Superior temporal gyrus (tissue), 1 donor: ENCODE measurements around the gene OTOP2.

Experiments
- DNase-seq: peaks from one replicate; pipeline ENCODE4 v3.0.0-alpha.2; 2016; ENCODE audit errors: extremely low spot score

The OTOP2 gene

DNA sequence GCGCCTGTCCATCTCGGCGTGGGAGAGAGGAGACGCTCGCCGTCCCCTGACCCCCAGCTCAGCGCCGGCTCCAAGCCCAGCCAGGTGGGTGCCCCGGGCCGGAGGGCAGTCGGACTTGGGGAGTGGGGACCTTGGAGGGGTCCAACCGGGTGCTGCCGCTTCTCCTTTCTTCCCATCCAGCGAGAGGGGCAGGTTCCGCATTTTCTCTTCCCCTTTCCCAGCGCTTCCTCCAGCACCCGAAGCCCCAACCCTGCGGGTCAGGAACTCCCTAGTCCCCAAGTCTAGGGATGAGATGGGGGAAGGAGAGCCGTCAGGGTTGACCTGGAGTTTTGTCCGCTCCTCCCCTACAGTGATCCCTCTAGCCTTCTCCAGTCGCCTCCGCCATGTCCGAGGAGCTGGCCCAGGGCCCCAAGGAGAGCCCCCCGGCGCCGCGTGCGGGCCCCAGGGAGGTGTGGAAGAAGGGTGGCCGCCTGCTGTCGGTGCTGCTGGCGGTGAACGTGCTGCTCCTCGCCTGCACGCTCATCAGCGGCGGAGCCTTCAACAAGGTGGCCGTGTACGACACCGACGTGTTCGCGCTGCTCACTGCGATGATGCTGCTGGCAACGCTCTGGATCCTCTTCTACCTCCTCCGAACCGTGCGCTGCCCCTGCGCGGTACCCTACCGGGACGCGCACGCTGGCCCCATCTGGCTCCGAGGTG, at the start of gene OTOP2:
OTOP2 (plus strand) TSS at position 24 of the 699 bp plus-strand sequence; CDS start at position 384, 360 bp downstream.
- DNase-seq, result no peak

GRCh38 chr17:74874615-74875037, 49.4 kb upstream of the OTOP2 start:
- no peak for DNase-seq

DNA sequence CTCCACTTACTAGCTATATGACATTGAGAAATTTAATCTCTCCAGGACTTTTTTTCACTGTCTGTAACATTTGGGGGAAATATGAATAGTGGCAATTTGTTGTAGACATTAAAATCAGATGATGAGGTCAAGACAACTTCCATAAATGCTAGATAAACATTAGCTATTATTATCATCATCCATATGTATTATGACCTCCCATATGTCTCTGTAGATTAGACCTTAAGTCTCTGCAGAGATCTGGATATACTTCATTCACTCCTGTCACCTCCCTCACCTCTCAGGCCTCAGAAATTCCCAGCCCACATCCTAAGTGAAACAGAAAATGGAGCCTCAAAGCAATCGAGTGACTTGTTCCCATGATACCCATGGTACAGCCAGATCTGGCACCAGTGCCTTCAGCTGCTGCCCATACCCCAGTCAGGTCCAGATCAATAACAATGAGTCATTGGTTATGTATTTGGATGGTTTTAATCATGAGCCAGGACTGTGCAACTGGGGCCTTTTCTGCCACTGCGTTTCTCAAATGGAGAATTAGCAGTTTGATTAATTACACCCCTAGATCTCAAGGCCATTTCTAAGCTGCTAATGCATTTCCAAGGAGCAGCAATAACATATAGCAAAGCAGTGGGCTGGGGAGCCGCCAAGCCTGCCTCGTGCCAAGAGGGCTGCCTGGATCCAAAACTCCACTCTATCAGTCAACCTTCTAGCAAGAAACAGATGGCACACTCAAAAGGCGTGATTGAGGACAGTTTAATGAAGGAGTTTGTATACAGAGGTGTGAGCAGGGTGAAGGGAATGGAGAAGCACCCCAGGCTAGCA, 48.7 kb upstream of the OTOP2 start:
- no peak for DNase-seq

DNA sequence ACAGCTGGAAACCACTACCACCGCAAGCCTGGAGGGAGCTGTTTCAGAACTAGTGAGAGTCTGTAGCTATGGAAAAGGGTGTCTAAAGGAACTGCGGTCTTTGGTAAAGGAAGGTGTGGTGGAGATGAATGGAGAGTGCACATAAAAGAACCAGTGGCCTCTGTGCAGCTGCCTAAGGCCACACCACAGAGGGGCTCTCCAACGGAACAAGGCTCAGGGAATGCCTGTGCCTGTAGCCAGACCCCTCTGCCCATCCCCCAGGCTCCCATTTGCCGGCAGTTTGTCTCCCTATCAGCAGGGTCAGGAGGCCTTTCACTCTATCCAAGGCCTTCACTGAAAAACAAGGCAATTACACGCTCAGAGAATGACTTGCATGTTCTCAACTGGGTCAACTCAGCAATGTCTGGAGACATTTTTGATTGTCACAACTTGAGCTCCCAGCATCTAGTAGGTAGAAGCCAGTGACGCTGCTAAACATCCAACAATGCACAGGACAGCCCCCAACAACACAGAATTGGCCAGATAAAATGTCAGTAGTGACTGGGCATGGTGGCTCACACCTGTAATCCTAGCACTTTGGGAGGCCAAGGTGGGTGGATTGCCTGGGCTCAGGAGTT, 48.0 kb upstream of the OTOP2 start:
- DNase-seq, result no peak

DNA sequence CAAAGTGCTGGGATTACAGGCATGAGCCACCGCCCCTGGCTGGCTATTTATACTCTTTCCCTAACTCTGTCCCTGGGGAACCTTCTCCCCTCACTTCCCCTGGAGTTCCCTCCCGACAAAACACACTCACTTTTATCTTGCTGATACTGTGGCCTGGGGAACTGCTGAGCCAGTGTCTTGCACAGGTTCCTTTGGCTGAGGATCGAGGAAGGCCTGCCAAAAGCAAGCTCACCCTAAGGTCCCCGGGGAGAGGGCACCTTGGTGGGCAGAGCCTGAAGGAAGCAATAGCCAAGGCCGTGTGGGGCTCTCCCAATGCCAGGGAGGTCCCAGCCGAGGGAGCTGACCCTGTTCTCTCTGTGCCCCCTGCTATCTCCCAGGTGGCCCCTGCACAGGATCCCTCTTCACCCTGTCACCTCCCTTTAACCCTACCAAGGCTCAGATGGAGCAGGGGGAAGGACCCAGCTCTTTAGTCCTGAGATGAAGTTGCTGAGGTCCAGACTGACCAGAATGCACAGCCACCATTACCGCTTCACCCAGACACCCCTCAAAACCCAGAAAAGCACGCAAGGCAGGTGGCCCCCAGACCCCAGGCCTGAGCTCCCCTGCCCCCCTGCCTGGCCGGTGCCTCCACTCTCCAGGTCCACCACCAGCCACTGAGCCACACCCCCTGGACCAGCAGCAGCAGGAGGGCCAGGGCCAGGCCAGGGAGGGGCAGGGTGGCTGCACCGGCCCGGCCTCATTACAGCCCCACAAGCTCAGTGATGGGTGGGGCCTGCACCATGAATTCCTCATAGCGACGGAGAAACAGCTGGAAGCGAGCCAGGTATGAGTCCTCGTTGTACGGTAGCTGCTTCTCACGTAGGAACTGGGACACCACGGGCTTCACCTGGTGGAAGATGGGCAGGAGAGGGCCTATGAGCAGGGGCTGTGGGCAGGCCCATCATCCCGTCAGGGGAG, 46.2 kb upstream of the OTOP2 start:
- DNase-seq, result no peak

DNA sequence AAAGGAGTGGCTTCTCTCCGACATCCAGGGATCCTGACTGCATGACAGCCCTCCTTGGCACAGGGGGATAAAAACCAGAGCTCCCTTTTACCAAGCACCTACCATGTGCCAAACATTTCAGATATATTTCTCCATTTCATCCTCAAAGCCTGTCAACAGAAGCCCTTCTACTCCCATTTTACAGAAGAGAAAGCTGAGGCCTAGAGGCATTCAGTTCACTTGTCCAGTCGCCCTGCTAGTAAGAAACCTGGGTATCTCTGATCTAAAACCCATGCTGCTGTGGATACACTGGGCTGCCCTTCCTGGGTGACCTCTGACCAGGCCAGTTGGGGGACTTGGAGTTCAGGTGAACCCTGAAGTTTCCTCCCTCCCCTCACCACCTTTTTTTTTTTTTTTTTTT, 45.4 kb upstream of the OTOP2 start:
- no peak for DNase-seq

- no peak for DNase-seq
Observed at GRCh38 chr17:74879308-74879707, 44.8 kb upstream of the OTOP2 start.

DNA sequence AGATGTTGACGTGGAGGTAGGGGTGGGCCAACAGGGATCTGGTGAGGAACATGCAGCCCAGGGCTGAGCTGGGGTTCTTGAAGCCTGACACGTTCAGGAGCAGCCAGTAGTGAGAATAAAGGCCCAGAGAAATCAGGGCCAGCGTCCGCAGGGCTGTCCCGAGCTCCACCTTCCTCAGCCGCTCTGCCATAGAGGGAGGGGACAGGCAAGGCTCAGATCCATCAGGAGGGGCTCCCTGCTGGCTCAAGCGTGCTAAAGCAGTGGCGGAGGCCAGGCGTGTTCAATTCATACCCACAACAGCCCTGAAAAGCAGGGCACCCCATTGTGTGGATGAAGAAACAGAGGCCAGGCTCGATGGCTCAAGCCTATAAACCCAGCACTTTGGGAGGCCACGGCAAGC, 43.0 kb upstream of the OTOP2 start:
- no peak for DNase-seq

DNA sequence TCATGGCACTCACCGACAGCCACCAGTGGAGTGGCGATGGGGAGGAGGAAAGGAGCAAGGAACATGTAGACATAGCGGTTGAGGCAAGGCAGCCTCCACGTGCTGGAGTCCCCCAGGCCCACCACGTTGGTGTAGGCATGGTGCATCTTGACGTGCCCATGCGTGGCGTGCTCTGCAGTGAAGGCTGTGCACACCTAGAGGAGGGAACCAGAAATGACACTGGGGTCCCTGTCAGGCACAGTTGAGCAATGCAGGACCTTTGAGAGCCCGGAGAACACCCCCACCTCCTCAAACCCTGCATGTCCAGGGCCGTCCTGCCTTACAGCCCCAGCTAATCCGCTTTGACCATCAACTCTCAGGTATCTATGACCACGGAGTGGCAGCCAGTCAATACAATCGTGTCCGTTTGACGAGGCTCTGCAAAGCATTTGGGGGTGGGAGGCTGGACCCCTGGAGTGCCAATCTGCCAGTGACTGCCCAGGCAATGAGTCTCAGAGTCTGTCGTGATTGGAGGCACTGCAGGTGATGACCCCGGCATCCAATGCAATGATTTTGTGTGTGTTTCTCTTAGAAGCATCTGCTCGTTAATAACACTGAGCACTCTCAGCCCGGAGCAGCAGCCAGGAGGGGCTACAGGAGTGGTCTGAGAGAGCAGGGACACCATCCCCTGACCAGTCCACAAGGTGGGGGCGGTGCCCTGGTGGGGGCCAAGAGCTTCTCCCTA, 41.4 kb upstream of the OTOP2 start:
- no peak for DNase-seq

DNA sequence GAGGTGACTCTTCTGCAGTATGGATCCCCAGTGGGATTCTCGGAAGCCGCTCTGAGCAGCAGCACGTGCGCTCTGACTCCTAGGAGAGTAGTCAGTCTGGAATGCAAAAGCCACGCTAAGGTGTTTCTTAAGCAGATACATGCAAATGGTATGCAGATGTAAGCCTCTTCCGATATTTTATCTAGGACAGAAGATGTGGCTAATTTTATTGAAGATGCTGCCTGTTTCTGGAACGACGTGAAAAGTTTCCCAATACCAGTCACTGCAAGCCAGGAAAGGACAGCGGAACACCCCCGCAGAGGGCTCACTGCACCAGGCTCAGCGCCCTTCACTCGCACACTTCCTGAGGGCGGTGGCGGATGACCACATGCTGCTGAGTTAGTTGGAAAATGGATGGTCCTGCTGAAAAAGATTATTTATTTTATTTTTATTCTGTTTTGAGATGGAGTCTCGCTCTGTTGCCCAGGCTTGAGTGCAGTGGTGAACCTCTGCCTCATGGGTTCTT, 40.8 kb upstream of the OTOP2 start:
- no peak for DNase-seq

DNA sequence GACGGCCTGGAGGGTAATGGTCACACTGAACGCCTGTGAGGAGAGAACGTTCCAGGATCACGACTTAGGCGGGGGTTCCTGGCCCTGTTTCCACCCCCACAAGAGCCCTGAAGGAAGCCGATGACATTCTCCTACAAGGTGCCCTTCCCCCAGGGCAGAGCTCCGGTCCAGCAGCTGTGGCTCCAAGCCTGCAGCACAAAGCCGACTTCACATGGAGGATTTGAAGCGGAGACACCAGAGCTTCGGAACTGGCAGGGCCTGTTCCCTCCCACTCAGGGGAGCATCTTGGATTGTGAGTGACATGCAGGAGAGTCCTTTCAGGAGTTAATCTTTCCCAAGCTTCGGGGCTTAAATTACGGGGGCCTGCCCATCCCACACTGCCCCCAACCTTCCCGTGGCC, 35.6 kb upstream of the OTOP2 start:
- no peak for DNase-seq

DNA sequence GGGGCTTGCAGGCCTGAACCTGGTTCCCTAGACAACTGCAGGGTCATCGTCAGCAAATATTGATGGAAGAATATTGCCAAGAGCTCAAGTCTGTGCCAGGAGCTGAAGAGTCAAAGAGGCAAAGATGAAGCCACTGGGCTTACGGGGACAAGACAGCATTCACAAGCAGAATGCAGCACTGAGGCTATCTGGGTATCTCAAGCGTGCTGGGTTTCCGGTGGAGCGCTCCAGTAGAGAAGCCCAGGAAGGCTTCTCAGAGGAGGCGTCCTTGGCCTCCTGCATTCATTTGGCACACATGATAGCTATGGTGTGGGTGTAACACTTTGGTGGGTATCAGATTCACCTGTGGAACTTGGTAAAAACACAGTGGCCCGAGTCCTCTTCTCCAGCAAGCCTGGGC, 33.5 kb upstream of the OTOP2 start:
- no peak for DNase-seq

GRCh38 chr17:74892013-74892841, 31.8 kb upstream of the OTOP2 start:
- no peak for DNase-seq

DNA sequence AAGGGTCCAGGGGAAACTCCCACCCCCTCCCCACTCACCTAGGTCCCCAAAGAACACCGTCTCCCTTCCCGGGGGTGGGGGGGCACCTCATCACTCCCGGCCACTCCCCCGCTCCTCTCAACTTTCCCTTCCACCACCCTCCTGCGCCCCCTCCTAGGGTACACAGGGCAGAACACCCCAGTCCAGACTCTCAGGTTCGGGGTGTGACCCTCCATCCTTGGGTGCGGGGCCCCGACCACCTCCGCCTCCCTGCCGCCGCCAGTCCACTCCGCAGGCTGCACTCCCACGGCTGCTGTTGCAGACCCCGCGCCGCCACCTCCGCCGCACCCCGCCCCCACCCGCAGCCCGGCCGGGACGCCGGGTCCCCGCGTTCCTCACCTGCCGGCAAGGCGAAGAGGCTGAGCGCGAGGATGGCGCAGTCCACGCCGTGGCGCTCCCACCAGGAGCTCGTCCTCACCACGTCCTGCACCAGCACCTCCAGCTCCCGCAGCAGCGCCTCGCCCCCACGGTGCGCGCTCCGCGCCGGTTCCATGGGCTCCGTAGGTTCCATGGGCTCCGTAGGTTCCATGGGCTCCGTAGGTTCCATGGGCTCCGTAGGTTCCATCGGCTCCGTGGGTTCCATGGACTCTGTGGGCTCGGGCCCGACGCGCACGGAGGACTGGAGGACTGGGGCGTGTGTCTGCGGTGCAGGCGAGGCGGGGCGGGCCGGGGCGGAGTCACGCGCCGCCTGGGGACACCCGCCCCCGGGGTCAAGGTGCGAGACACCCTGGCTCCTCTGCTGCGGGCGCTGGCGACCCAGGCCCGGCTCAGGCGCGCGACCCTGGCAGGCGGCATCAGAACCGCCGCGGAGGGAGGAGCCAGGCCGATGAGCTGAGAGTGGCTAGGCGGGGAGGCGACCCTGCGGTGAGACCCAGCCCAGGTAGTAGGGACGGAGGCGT, 30.8 kb upstream of the OTOP2 start, which contains the start of gene FADS6:
FADS6 (minus strand) TSS at position 660 of the 938 bp plus-strand sequence; CDS start at position 622, 38 bp downstream.
- no peak for DNase-seq

- DNase-seq, result no peak
Observed at GRCh38 chr17:74893936-74894671, 30.0 kb upstream of the OTOP2 start.

DNA sequence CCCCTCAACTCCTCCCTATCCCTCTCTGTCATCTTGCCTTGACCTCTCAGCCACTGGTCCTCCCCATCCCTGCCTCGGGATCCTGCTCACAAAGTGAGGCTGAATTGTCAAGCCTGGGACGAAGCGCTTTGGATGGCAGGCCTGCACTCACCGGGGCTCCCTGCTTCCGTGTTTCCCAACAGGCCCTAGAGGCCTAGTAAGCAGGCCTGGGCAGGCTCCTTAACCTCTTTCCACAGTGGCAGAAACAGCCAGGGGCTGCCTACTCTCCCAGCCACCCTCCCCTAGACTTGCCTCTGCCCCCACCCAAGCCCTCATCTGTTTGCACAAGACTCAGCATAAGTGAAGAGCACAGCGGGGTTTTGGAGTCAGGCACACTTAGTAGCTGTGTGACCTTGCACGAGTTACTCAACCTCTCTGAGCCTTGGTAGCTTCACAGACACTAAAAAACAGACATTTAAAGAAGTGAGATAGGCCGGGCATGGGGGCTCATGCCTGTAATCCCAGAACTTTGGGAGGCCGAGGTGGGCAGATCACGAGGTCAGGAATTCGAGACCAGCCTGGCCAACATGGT, 25.6 kb upstream of the OTOP2 start:
- DNase-seq, result no peak

- DNase-seq, result no peak
Observed at GRCh38 chr17:74900208-74900607, 23.9 kb upstream of the OTOP2 start.
